Left ventricle myocardium inferior (tissue), 1 donor: Measurements from ENCODE around the gene MYADML2. TPM values are rescaled to one million over a fixed set of nuclear protein-coding genes. Genes with fewer than 3 reads are reported as not detected.

ENCODE experiments used
- DNase-seq: peaks from one replicate; pipeline ENCODE4 v3.0.0-alpha.2; 2020
- H3K27ac ChIP-seq: fragments of 200-600 bp; replicated peaks from 2 replicates; pipeline ENCODE4 v1.8.0; 2021
- H3K27me3 ChIP-seq: fragments of 200-600 bp; 2 replicates; pipeline ENCODE4 v1.8.0; 2021; ENCODE audit warnings: low read depth
- H3K36me3 ChIP-seq: fragments of 200-600 bp; 2 replicates; pipeline ENCODE4 v1.8.0; 2021
- H3K4me1 ChIP-seq: fragments of 200-600 bp; 2 replicates; pipeline ENCODE4 v1.8.0; 2021
- H3K4me3 ChIP-seq: fragments of 200-600 bp; 2 replicates; pipeline ENCODE4 v1.8.0; 2021; ENCODE audit warnings: mild to moderate bottlenecking, moderate library complexity
- H3K9me3 ChIP-seq: fragments of 200-600 bp; replicated peaks from 2 replicates; pipeline ENCODE4 v1.8.0; 2021
- CTCF ChIP-seq: fragments of 200-600 bp; IDR thresholded peaks from 2 replicates; pipeline ENCODE4 v1.8.0; 2021; ENCODE audit warnings: antibody characterized with exemption, mild to moderate bottlenecking, borderline replicate concordance
- intact Hi-C: fragments of 100-400 bp; cut with micrococcal nuclease; formaldehyde crosslinking; loops from one replicate; pipeline ENCODE4 v1.11.0; 2022
- total RNA-seq: library from RNA; stranded (reverse); fragmentation: NEBNext Ultra II Directional; extraction: Animal tissue kit (Norgen Biotek cat#: 25700); gene quantifications from one replicate; pipeline ENCODE4 v1.2.1, GENCODE V29; 2021
- donor health status: DM: no; HTN: yes; CAD: no; lungs with severe emphysema.

MYADML2 gene
- total RNA-seq, 1 donor from 2014 or later: 7.2 TPM

DNA sequence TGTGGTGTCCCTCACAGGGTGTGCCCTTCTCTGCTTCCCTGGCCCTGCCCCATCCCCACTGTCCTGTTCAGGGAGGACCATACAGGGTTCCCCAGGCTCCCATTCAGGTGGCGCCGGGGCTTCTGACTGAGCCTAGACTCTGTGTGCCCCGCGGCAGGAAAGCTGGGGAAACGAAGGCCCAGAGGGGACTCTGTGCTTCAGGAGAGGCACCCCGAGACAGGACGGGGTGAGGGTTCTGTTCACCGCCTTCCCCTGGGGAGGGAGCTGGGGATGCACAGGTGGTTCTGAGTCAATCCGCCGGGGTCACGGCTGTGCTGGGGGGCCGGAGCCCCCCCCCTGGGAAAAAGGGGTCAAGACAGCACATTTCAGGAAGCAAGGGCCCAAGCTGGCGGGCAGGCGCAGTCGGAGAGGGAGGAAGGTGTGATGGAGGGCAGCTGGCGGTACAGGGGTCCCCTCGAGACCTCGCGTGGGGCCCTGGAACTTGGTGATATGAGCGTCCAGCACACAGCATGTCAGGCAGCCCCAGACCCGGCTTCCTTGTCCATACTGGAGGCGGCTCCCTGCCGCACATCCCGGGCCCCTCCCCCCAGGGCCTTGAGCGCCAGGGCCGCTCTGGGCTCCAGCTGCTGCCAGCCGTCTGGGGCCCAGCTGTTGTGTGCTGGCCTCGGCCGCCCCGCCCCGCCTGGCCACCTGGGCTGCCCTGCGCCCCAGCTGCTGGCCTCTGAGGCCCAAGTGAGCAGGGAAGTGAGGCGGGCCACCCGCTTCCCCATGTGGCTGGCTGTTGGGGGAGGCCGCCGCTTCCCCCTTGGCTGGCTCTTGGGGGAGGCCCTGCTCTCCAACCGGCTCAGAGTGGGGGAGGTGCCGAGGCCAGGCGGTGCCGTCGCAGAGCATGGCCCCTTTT, 19.6 kb upstream of the MYADML2 start:
- intact Hi-C loops: loop anchor here (10.0 kb wide), 1 partner anchor 178 kb away; no protein-coding TSS in a partner anchor
- peak; percentile 78 for DNase-seq
- no peak for TF ChIP-seq CTCF

GRCh38 chr17:81964081-81964849, 17.2 kb upstream of the MYADML2 start:
- DNase-seq: no peak
- Histone ChIP-seq H3K4me1 (peaks cover 47% of the 10 kb centered on the region), H3K27ac (no peak overlapping the region), H3K4me3 (no peak overlapping the region), H3K27me3 (peaks cover 90% of the 10 kb centered on the region), H3K36me3 (no peaks in the 10 kb centered on the region), H3K9me3 (no peaks in the 10 kb centered on the region)
- no peak for TF ChIP-seq CTCF
- intact Hi-C loops: loop anchor here (10.0 kb wide), 1 partner anchor 181 kb away; no protein-coding TSS in a partner anchor

More for the DNA sequence above, 19.6 kb upstream of the MYADML2 start:
- Histone ChIP-seq H3K4me3 (no peak overlapping the region), H3K27me3 (peaks cover 87% of the 10 kb centered on the region), H3K9me3 (no peaks in the 10 kb centered on the region), H3K27ac (no peak overlapping the region), H3K36me3 (no peaks in the 10 kb centered on the region), H3K4me1 (peaks cover 32% of the 10 kb centered on the region)

DNA sequence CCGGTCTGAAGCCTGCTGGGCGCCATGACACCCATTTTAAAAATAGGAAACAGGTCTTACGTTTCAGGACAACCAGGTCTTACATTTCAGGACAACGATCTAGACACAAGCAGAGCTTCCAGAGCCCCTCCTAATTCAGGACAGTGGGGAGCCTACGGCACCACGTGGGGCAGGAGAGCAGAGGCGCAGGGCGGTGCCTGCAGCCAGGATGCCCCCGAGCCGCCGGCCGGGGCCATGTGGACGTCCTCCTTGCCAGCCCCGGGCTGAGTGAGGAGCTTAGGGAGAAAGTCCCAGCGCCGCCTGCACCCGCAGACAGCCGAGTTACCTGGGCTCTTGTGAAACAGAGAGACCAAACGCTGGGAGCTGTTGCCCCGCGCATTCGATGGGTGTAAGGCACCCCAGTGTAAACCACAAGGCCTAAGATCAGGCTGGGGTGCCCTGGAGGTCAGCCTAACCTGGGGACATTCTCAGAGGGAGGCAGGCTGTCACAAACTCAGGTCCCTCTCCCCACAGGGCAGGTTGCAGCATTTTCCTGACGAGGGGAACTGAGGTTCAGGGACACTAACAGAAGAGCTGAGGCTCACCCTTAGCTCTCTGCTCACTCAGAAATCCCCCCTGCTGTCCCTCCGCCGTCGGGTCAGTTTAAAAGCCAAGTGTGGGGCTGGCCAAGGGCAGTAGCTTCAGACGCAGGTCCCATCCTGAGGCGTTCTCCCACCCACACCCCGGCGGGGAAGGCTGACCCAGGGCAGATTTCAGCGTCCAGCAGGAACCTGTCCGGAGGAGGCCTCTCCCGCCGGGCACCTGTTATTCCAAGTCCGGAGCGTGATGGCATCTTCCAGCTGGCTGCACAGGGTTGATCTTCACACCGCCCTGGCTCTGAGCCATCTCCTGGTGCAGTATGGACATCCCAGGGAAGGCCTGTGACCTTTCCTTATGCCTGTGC, 15.7 kb upstream of the MYADML2 start:
- no peak overlapping the region for H3K27ac ChIP-seq
- H3K27me3 ChIP-seq: peaks cover 98% of the 10 kb centered on the region
- H3K36me3 ChIP-seq: no peaks in the 10 kb centered on the region
- intact Hi-C loops: loop anchor here (10.0 kb wide), 1 partner anchor 182 kb away; no protein-coding TSS in a partner anchor
- no peak for TF ChIP-seq CTCF
- peaks cover 38% of the 10 kb centered on the region for H3K4me1 ChIP-seq
- no peak overlapping the region for H3K4me3 ChIP-seq
- no peak for DNase-seq
- H3K9me3 ChIP-seq: no peaks in the 10 kb centered on the region

- TF ChIP-seq CTCF: no peak
- H3K27ac ChIP-seq: no peak overlapping the region
- H3K4me1 ChIP-seq: peaks cover 29% of the 10 kb centered on the region
- peaks cover 98% of the 10 kb centered on the region for H3K27me3 ChIP-seq
- H3K4me3 ChIP-seq: peak overlapping the region; percentile 14
- no peak for DNase-seq
- intact Hi-C loops: loop anchor here (10.0 kb wide), 1 partner anchor 183 kb away; no protein-coding TSS in a partner anchor
- no peaks in the 10 kb centered on the region for H3K36me3 ChIP-seq
- H3K9me3 ChIP-seq: no peaks in the 10 kb centered on the region
Measured at GRCh38 chr17:81961521-81962498, 14.8 kb upstream of the MYADML2 start.
